ENCODE results near the gene KLK8.

DNA sequence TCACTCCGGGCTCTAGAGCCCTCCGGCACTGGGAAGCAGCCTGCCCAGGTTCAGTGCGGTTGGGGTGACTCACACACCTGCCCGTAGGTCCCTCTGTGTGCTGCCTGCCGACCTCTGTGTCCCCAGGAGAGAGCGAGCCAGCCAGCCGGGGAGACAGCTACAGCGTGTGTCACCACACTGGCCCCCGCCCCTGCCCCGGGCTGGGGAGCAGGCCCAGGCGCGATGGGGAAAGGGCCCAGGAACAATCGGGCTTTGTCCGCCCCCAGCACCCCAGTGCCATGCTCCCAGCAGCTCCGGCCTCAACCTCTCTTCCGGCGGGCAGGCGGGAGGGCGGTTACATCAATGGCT lies 32.0 kb downstream of the KLK8 start, which contains the start of gene KLK6:
- TF ChIP-seq EZH2phosphoT487 (IDR thresholded peaks at IDR 0.05; ENCODE audit: insufficient read depth, low read depth) = no peak
- no peak for TF ChIP-seq EZH2 (IDR thresholded peaks at IDR 0.05; ENCODE audit: insufficient read depth, poor library complexity, severe bottlenecking)

All from GM23248 (cell line).